Right hindlimb (tissue), 1 donor: Measurements from ENCODE around the gene MGAT5.

Experiments
- DNase-seq: peaks from one replicate; pipeline ENCODE4 v3.0.0-alpha.2; 2018

Gene MGAT5

DNA sequence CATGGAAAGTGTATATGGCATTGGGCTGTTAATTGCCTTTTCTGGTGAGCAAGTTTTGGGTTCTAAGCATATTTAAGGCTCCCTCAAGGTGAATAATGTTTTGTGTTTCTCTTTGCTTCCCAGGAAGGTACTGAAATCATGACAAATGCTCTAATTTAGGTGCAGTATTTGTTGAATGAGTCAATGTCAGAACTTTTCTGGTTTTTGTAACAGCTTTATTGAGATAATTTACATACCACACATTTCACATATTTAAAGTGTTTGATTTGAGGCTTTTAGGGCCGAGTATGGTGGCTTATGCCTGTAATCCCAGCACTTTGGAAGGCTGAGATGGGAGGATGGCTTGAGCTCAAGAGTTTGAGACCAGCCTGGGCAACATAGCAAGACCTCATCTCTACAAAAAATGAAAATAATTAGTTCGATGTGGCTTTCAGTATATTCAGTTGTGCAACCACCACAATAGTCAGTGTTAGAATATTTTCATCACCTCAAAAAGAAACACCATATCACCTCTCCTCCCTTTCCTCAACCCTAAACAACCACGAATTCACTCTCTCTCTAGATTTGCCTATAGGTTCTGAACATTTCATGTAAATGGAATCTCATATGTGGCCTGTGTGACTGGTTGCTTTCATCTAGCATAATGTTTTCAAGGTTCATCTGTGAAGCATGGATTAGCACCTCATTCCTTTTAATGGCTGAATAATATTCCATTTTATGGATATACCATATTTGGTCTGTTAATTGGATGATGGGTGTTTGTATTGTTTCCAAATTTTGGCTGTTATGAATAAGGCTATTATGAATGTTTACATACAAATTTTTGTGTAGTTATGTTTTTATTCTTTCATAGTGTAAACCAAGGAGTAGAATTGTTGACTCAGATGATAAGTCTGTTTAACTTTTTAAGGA, 54.9 kb downstream of the MGAT5 start:
- no peak for DNase-seq

GRCh38 chr2:134310107-134311079, 56.5 kb downstream of the MGAT5 start:
- DNase-seq: no peak

GRCh38 chr2:134312482-134312881, 58.6 kb downstream of the MGAT5 start:
- DNase-seq: no peak

DNA sequence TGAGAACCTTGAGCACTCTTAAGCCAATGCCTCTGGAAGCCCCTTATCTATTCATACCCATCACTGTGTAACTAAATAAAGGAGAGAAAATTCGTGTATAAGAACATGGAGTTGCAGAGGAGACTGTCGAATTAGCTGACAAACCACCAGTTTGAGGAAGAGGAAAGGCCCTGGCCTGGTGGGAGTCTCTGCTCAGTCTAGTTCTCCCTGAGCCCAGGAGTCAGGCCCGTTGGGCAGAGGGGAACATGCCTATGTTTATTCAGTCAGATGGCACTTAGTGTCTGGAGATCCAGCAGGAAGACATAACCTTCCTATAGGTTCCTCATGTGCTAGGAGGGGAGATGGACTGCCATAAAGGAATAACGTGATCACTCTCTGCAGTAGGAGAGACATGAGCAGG, 60.3 kb downstream of the MGAT5 start:
- no peak for DNase-seq

DNA sequence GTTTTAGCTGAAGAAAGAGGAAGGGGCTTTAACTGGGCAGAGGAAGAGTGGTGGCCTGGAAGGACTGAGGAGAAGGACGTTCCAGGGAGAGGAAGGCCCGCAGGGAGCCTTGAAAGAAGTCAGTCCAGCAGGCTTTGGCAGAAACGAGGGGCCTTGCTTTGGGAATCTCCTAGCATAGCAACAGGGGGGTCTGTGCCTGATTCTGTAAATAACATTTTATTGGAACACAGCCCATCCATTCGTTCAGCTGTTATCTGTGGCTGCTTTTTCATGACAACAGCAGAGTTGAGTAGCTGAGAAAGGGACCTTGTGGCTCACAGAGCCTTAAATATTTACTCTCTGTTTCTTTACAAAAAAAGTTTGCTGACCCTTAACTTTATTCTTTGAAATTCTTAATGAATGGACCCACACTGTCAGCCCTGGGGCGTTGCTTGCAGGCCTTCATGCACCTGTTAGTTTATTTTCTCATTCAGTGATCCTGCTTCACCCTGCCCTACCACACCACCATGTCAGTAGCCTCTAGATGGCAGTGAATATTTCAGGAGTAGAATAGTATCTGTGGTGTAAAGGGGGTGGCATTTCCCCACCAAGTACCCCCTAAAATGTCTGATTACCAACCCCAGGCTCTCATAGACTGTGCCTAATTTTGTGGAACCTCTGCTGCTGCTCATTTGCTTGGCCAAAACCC, 61.0 kb downstream of the MGAT5 start:
- peak; percentile 58 for DNase-seq

DNA sequence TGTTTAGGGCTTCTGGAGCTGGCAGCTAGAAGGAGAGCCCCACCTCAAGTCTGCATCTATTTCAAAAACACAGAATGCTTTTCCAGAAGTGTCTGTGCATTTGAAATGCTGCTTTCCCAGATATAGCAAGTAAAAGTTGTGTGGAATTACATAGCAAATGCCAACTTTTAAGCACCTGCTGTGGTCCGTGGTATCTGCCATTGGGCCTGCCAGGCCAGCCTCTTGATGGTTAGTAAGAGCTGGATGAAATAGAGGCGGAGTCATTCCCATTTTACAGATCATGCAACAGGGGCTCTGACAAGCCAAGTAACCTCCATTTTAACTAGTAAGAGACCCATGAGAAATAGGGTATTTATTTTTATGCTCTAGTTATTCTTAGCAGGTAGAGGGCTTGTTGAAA, 61.6 kb downstream of the MGAT5 start:
- DNase-seq: no peak

GRCh38 chr2:134319596-134320254, 65.9 kb downstream of the MGAT5 start:
- DNase-seq: no peak

GRCh38 chr2:134320930-134321329, 67.1 kb downstream of the MGAT5 start:
- DNase-seq: no peak

GRCh38 chr2:134323777-134324176, 69.9 kb downstream of the MGAT5 start:
- no peak for DNase-seq

GRCh38 chr2:134324430-134324829, 70.6 kb downstream of the MGAT5 start:
- DNase-seq: no peak

- no peak for DNase-seq
Observed at GRCh38 chr2:134324947-134325346, 71.1 kb downstream of the MGAT5 start.

- DNase-seq: no peak
Observed at GRCh38 chr2:134325696-134326095, 71.8 kb downstream of the MGAT5 start.

DNA sequence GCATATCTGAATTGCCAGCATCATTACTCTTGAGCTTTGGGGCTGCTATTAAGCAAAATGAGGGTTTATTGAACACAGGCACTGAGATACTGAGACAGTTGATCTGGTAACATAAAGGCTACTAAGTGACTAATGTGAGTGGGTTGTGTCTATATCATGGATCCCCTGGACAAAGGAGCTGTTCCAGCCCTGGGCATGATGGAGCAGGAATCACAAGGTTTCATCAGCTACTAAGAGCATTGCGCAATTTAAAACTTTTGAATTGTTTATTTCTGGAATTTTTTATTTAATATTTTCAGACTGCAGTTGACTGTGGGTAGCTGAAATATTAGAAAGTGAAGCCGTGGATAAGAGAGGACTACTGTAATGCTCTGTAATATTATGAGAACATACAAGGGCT, 73.5 kb downstream of the MGAT5 start:
- DNase-seq: no peak

- DNase-seq: no peak
Observed at GRCh38 chr2:134331081-134331480, 77.2 kb downstream of the MGAT5 start.

- no peak for DNase-seq
Observed at GRCh38 chr2:134333646-134334189, 79.8 kb downstream of the MGAT5 start.

GRCh38 chr2:134334542-134335353, 80.9 kb downstream of the MGAT5 start:
- no peak for DNase-seq

DNA sequence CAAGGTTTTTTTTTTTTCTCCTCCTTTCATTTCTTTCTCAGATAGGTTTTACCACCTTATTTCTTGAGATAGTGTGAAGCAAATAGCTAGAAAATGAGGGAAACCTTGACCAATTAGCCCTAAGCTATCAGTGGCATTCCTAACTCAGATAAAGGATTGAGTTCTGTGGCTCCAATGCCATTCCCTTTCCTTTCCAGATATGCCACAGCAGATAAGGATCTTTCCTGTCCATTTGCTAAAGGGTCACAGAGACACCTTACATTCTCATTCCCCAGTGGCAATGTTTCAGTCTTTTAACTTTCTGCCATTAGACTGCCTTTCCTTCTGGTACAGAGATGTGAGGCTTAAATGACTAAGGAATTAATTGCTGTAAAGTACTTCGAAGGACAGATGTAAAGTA, 81.7 kb downstream of the MGAT5 start:
- no peak for DNase-seq

DNA sequence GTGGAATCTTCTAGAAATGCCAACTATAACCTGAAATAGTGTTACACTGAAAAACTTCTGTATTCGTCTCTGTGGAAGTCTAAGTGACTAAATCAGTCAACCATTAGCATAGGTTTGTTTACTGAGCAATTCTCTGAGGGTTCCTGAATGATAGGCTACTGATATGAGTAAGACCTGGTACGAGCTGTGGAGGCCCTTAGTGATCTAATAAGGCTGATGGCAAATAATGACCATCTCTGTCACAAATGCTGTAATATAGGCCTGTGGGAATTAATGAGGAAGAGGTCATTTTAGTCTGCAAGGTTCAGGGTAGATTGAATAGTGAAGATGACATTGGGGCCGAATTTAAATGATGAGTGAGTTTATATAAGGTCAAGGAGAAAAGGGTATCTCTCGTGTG, 82.5 kb downstream of the MGAT5 start:
- no peak for DNase-seq

DNA sequence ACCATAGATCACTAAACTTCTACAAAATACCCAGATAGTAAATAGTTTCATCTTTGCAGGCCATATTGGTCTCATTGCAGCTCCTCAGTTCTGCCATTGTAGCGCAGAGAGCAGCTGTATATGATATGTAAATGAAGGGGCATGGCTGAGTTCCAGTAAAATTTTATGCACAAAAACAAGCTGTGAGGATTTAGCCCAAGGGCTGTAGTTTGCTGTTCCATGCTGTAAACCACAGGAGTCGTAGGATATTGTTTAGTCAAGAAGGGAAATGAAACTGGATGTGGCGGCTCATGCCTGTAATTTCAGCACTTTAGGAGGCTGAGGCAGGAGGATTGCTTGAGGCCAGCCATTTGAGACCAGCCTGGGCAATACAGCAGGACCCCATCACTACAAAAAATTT, 83.0 kb downstream of the MGAT5 start:
- no peak for DNase-seq

DNA sequence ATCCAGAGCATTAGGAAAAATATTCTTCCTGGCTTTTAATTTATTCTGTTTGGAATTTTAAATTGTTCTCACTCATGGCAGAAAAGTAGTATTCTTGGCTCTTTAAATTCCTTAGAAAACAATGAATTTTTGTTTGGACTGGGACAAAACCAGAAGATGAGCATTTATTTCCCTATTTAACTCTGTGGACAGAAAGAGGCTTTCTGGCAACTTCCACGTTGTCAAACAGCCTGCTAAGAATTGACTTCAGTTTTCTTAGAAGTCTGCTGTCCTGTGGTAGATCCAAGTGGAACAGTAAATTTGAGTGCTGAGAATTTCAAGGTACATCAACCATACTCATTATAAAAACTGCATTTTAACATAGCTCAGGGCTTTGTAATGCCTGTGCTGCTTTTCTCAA, 83.8 kb downstream of the MGAT5 start:
- no peak for DNase-seq

GRCh38 chr2:134338208-134338607, 84.3 kb downstream of the MGAT5 start:
- no peak for DNase-seq
